ENCODE results near the gene DCDC2B. TPM values are rescaled to one million over a fixed set of nuclear protein-coding genes. Genes with fewer than 3 reads are reported as not detected.

The DCDC2B gene
- total and polyA plus RNA-seq, 9 of the 15 experiments (the other 6 are each of a cell fraction or from before 2014, with no cell fraction given): not detected

GRCh38 chr1:32179193-32179442, 29.8 kb upstream of the DCDC2B start (continued):
- TF ChIP-seq AFF4 (CRISPR knock-in tag; IDR thresholded peaks at IDR 0.05) (no peak), ATF6 (CRISPR knock-in tag; IDR thresholded peaks at IDR 0.05) (no peak), PURB (CRISPR knock-in tag; IDR thresholded peaks at IDR 0.05; ENCODE audit: low read depth) (no peak), AFF1 (IDR thresholded peaks at IDR 0.05; ENCODE audit: low read depth in 1 of 2, partially characterized antibody in 2 of 2) (no peak), MYC (IDR thresholded peaks at IDR 0.05; ENCODE audit: low read depth, low read length) (no peak), MYC (CRISPR knock-in tag; IDR thresholded peaks at IDR 0.05; ENCODE audit: borderline replicate concordance, low read depth) (no peak), SAFB2 (IDR thresholded peaks at IDR 0.05; ENCODE audit: borderline replicate concordance, low read depth, low read length, severe bottlenecking) (no peak), HINFP (tag; conservative IDR thresholded peaks at IDR 0.05; ENCODE audit: low read depth) (peak; percentile 71), ZNF197 (CRISPR knock-in tag; IDR thresholded peaks at IDR 0.05; ENCODE audit: low read depth) (0 out of 2 replicates have a peak, but pooled peaks have one; percentile 39), ZBTB17 (CRISPR knock-in tag; IDR thresholded peaks at IDR 0.05) (no peak), POLR2H (tag; IDR thresholded peaks at IDR 0.05; ENCODE audit: low read depth) (no peak), NR3C1 (CRISPR knock-in tag; IDR thresholded peaks at IDR 0.05) (no peak), CGGBP1 (CRISPR knock-in tag; IDR thresholded peaks at IDR 0.05) (no peak), ZNF174 (CRISPR knock-in tag; IDR thresholded peaks at IDR 0.05) (no peak), SIX5 (IDR thresholded peaks at IDR 0.05; ENCODE audit: borderline replicate concordance in 1 of 2, insufficient read depth in 1 of 2, low read depth in 1 of 2, low read length in 2 of 2) (no peak)

Data from K562 (cell line).